Thyroid gland (tissue), 4 donors: ENCODE data around the gene MYL11.

ENCODE experiments used
- CTCF ChIP-seq, 6 experiments: fragments of 200-600 bp in 3 of 6; fragments of 450-650 bp in 3 of 6; sonication (generic) in 3 of 6; IDR thresholded peaks; one replicate each; pipeline ENCODE4 v1.5.1; 2016 to 2019; ENCODE audit warnings: antibody characterized with exemption in 6 of 6, mild to moderate bottlenecking in 2 of 6, inconsistent platforms in 1 of 6, moderate library complexity in 1 of 6
- POLR2A ChIP-seq, 2 donors: fragments of 450-650 bp; IDR thresholded peaks; one replicate each; pipeline ENCODE4 v1.6.1; 2017; ENCODE audit warnings: antibody characterized with exemption in 2 of 2, mild to moderate bottlenecking in 2 of 2, moderate library complexity in 1 of 2

DNA sequence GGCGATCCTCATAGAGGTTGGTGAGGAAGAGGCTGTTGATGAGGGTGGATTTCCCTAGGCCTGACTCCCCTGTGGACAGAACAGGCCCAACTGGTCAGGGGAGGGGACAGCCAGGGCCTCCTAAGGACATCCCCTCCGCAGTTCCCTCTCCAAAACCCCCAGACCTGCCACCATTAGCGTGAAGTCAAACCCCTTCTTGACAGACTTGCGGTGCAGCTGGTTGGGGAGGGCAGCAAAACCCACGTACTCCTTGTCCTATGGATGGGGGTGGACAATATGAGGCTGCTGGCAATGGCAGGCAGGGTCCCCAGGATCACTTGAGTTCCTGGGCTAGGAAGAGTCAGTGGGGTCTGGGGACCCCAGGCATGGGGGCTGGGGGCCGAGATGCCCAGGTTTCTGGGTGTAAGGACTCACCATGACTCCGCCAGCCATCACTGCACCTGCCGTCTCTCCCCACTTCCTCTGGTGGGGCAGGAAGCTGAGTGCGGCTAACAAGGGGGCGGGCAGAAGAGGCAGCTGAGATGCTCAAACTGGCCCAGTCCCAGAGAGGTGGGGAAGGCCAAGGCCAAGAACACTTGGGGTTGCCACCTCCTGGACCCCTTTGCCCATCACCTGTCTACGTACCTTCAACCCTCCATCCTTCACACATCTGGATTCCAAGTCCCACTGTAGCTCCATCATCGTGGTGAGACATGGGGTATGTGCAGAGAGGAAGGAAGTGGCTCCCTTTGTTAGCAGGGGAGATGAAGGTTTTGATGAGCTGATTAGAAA is 7.7 kb downstream of the MYL11 start, which contains the start of gene SEPTIN1:
- TF ChIP-seq POLR2A (IDR thresholded peaks at IDR 0.05) (no peak), CTCF (IDR thresholded peaks at IDR 0.05) (no peak)
